GDM1 (cell line): ENCODE measurements around the gene ARL4A.
"Not testable (repeated sequence)": the region's sequence is repeated elsewhere in the genome, so short reads cannot be mapped to it uniquely, and the experiment has no call there.

Source experiments
- DNase-seq: peaks from one replicate; lab custom pipeline; 2025; lab: John Stamatoyannopoulos, UW

Gene ARL4A

GRCh38 chr7:12686891-12687717 lies at the start of gene ARL4A:
TSS of gene ARL4A (plus strand) at chr7:12687633. CDS start at chr7:12688255, 622 bp downstream.
- peak; percentile 94 for DNase-seq

GRCh38 chr7:12637819-12638592 lies 49.4 kb upstream of the ARL4A start:
- DNase-seq, result peak; percentile 34

GRCh38 chr7:12638851-12639456 lies 48.5 kb upstream of the ARL4A start:
- DNase-seq, result no peak

- DNase-seq, result no peak
Measured at GRCh38 chr7:12640299-12641096, 46.9 kb upstream of the ARL4A start.

- no peak for DNase-seq
Measured at GRCh38 chr7:12641196-12641595, 46.2 kb upstream of the ARL4A start.

GRCh38 chr7:12642508-12642907 lies 44.9 kb upstream of the ARL4A start:
- no peak for DNase-seq

GRCh38 chr7:12643001-12643643 lies 44.3 kb upstream of the ARL4A start:
- DNase-seq, result no peak

GRCh38 chr7:12643644-12644043 lies 43.8 kb upstream of the ARL4A start:
- peak; percentile 39 for DNase-seq

- DNase-seq, result not testable (repeated sequence)
Measured at GRCh38 chr7:12645212-12645611, 42.2 kb upstream of the ARL4A start.

GRCh38 chr7:12646139-12646538 lies 41.3 kb upstream of the ARL4A start:
- no peak for DNase-seq

- DNase-seq, result no peak
Measured at GRCh38 chr7:12647364-12648219, 39.8 kb upstream of the ARL4A start.

- no peak for DNase-seq
Measured at GRCh38 chr7:12648704-12649261, 38.6 kb upstream of the ARL4A start.

- DNase-seq, result no peak
Measured at GRCh38 chr7:12649348-12649747, 38.1 kb upstream of the ARL4A start.

GRCh38 chr7:12650080-12650479 lies 37.4 kb upstream of the ARL4A start:
- no peak for DNase-seq

GRCh38 chr7:12653110-12653509 lies 34.3 kb upstream of the ARL4A start:
- no peak for DNase-seq

- DNase-seq, result no peak
Measured at GRCh38 chr7:12653518-12653917, 33.9 kb upstream of the ARL4A start.

- no peak for DNase-seq
Measured at GRCh38 chr7:12655161-12655560, 32.3 kb upstream of the ARL4A start.

GRCh38 chr7:12660423-12660822 lies 27.0 kb upstream of the ARL4A start:
- DNase-seq, result not testable (repeated sequence)

- DNase-seq, result not testable (repeated sequence)
Measured at GRCh38 chr7:12660986-12661385, 26.4 kb upstream of the ARL4A start.

- DNase-seq, result no peak
Measured at GRCh38 chr7:12661581-12661980, 25.9 kb upstream of the ARL4A start.
